CD4-positive, CD25-positive, alpha-beta regulatory T cell (primary cell): ENCODE data around the gene LIM2. TPM values are rescaled to one million over a fixed set of nuclear protein-coding genes. Genes with fewer than 3 reads are reported as not detected.
"Not testable (repeated sequence)": the region's sequence is repeated elsewhere in the genome, so short reads cannot be mapped to it uniquely, and the experiment has no call there.

Source experiments
- ATAC-seq, 2 donors: fragments of 150-1000 bp; cut with Tn5 transposase; one replicate each; pipeline ENCODE4 v1.10.0; 2021; ENCODE audit warnings: low read depth in 2 of 2, moderate number of reproducible peaks in 2 of 2, moderate library complexity in 1 of 2
- DNase-seq, 3 donors: peaks; one replicate each; pipeline versions ENCODE4 v3.0.0 to v3.0.0-alpha.2; 2012 to 2022; ENCODE audit warnings: mixed read lengths in 1 of 3
- H3K27ac ChIP-seq: one replicate; pipeline ENCODE4 v1.7.0; 2013; ENCODE audit warnings: mild to moderate bottlenecking, low read length; ENCODE audit not compliant: insufficient read depth, poor library complexity, severe bottlenecking
- H3K27me3 ChIP-seq: one replicate; pipeline ENCODE4 v1.7.0; 2013; ENCODE audit warnings: low read length; ENCODE audit not compliant: control insufficient read depth, insufficient read depth
- H3K36me3 ChIP-seq: one replicate; pipeline ENCODE4 v1.7.0; 2013; ENCODE audit warnings: mild to moderate bottlenecking, low read length, moderate library complexity; ENCODE audit not compliant: control insufficient read depth, insufficient read depth
- H3K4me1 ChIP-seq: 2 replicates; pipeline ENCODE4 v1.7.0; 2013; ENCODE audit warnings: mild to moderate bottlenecking, low read length; ENCODE audit not compliant: insufficient read depth, control insufficient read depth, poor library complexity, severe bottlenecking
- H3K4me3 ChIP-seq: one replicate; pipeline ENCODE4 v1.7.0; 2013; ENCODE audit warnings: low read depth, mild to moderate bottlenecking, low read length, moderate library complexity
- H3K9me3 ChIP-seq, 2 experiments: 1 replicate in 1 of 2; 2 replicates in 1 of 2; pipeline ENCODE4 v1.7.0; 2013; ENCODE audit warnings: low read length in 2 of 2, mild to moderate bottlenecking in 1 of 2, moderate library complexity in 1 of 2; ENCODE audit not compliant: control insufficient read depth in 2 of 2
- H3K27ac Mint-ChIP-seq, 3 donors: one replicate each; pipeline ENCODE4 v1.8.0; 2020 to 2022; ENCODE audit warnings: mild to moderate bottlenecking in 3 of 3, mixed read lengths in 3 of 3, moderate library complexity in 2 of 3
- H3K27me3 Mint-ChIP-seq: one replicate; pipeline ENCODE4 v1.8.0; 2022; ENCODE audit warnings: mild to moderate bottlenecking, mixed read lengths
- H3K36me3 Mint-ChIP-seq: one replicate; pipeline ENCODE4 v1.8.0; 2020; ENCODE audit warnings: mixed read lengths
- H3K4me1 Mint-ChIP-seq, 4 donors: one replicate each; pipeline ENCODE4 v1.8.0; 2020 to 2022; ENCODE audit warnings: mixed read lengths in 4 of 4, mild to moderate bottlenecking in 1 of 4
- H3K4me3 Mint-ChIP-seq, 4 donors: one replicate each; pipeline ENCODE4 v1.8.0; 2020 to 2022; ENCODE audit warnings: mild to moderate bottlenecking in 4 of 4, mixed read lengths in 4 of 4, moderate library complexity in 3 of 4
- H3K9me3 Mint-ChIP-seq, 7 donors: one replicate each; pipeline ENCODE4 v1.8.0; 2020 to 2022; ENCODE audit warnings: mixed read lengths in 7 of 7, mild to moderate bottlenecking in 3 of 7, moderate library complexity in 2 of 7
- polyA plus RNA-seq, 4 donors: library from polyadenylated mRNA; unstranded; fragments of 300-500 nt; fragmentation: Illumina TruSeq; gene quantifications; one replicate each; pipeline ENCODE4 v1.2.3, GENCODE V29; 2021
- total RNA-seq: library from RNA; stranded (reverse); gene quantifications from one replicate; pipeline ENCODE4 v1.2.3, GENCODE V29; 2022

Gene LIM2
- total and polyA plus RNA-seq, 5 donors from 2014 or later: not detected

GRCh38 chr19:51410950-51411748 is 23.4 kb upstream of the LIM2 start:
- Histone ChIP-seq H3K4me3 (no peak overlapping the region), H3K27ac (no peak overlapping the region), H3K9me3 (no peaks in the 10 kb centered on the region), H3K4me1 (no peaks in the 10 kb centered on the region), H3K36me3 (no peaks in the 10 kb centered on the region), H3K27me3 (no peaks in the 10 kb centered on the region)
- no peak for ATAC-seq
- no peak for DNase-seq
- no peak overlapping the region for H3K4me3 Mint-ChIP-seq
- H3K9me3 Mint-ChIP-seq: peaks cover 0 to 1% (median 0%) of the 10 kb centered on the region in 7 donors
- peaks cover 11% of the 10 kb centered on the region for H3K27me3 Mint-ChIP-seq
- H3K4me1 Mint-ChIP-seq: peaks cover 0 to 2% (median 0%) of the 10 kb centered on the region in 4 donors
- no peaks in the 10 kb centered on the region for H3K36me3 Mint-ChIP-seq
- H3K27ac Mint-ChIP-seq: no peak overlapping the region

- ATAC-seq (peak; percentile 43 to 52), DNase-seq (peak in 1 of 3 donors; percentile 54)
- Histone ChIP-seq H3K9me3 (peaks cover 0 to 5% of the 10 kb centered on the region in 2 experiments), H3K27ac (no peak overlapping the region), H3K36me3 (no peaks in the 10 kb centered on the region), H3K4me3 (no peak overlapping the region), H3K4me1 (no peaks in the 10 kb centered on the region), H3K27me3 (no peaks in the 10 kb centered on the region)
- Mint-ChIP-seq H3K4me3 (no peak overlapping the region), H3K36me3 (no peaks in the 10 kb centered on the region), H3K4me1 (peaks cover 0 to 2% (median 0%) of the 10 kb centered on the region in 4 donors), H3K27ac (no peak overlapping the region), H3K27me3 (peaks cover 5% of the 10 kb centered on the region), H3K9me3 (peaks cover 0 to 12% (median 0%) of the 10 kb centered on the region in 7 donors)
These were observed 19.8 kb upstream of the LIM2 start for GRCh38 chr19:51407511-51408131.

- H3K27me3 Mint-ChIP-seq: no peaks in the 10 kb centered on the region
- H3K27me3 ChIP-seq: no peaks in the 10 kb centered on the region
- H3K9me3 ChIP-seq: peaks cover 7 to 15% of the 10 kb centered on the region in 2 experiments
- H3K4me3 Mint-ChIP-seq: no peak overlapping the region
- no peaks in the 10 kb centered on the region for H3K36me3 Mint-ChIP-seq
- ATAC-seq: no peak
- peaks cover 0 to 21% (median 7%) of the 10 kb centered on the region in 7 donors for H3K9me3 Mint-ChIP-seq
- H3K4me1 ChIP-seq: no peaks in the 10 kb centered on the region
- no peak overlapping the region for H3K27ac ChIP-seq
- peaks cover 0 to 10% (median 4%) of the 10 kb centered on the region in 4 donors for H3K4me1 Mint-ChIP-seq
- DNase-seq: no peak
- no peak overlapping the region for H3K27ac Mint-ChIP-seq
- no peaks in the 10 kb centered on the region for H3K36me3 ChIP-seq
- H3K4me3 ChIP-seq: no peak overlapping the region
These were observed 14.3 kb upstream of the LIM2 start for GRCh38 chr19:51402117-51402516.

GRCh38 chr19:51399936-51400335 is 12.2 kb upstream of the LIM2 start:
- H3K27me3 Mint-ChIP-seq, H3K4me1 ChIP-seq, H3K27me3 ChIP-seq, ATAC-seq, H3K27ac Mint-ChIP-seq, H3K36me3 ChIP-seq, H3K27ac ChIP-seq, DNase-seq, H3K36me3 Mint-ChIP-seq, H3K4me3 Mint-ChIP-seq, H3K4me3 ChIP-seq: not testable (repeated sequence)
- Mint-ChIP-seq H3K9me3 (peaks cover 0 to 21% (median 7%) of the 10 kb centered on the region in 7 donors), H3K4me1 (peaks cover under 1 to 13% (median 4%) of the 10 kb centered on the region in 4 donors)
- peaks cover 7 to 15% of the 10 kb centered on the region in 2 experiments for H3K9me3 ChIP-seq

GRCh38 chr19:51399231-51399630 is 11.5 kb upstream of the LIM2 start:
- H3K9me3 ChIP-seq: peaks cover 7 to 15% of the 10 kb centered on the region in 2 experiments
- no peaks in the 10 kb centered on the region for H3K27me3 ChIP-seq
- Mint-ChIP-seq H3K27ac (no peak overlapping the region), H3K27me3 (no peaks in the 10 kb centered on the region), H3K4me3 (no peak overlapping the region), H3K9me3 (peaks cover 0 to 21% (median 7%) of the 10 kb centered on the region in 7 donors), H3K4me1 (peaks cover 6 to 20% (median 7%) of the 10 kb centered on the region in 4 donors), H3K36me3 (no peaks in the 10 kb centered on the region)
- no peaks in the 10 kb centered on the region for H3K36me3 ChIP-seq
- no peak for DNase-seq
- ATAC-seq: no peak
- H3K27ac ChIP-seq: no peak overlapping the region
- peaks cover 7% of the 10 kb centered on the region for H3K4me1 ChIP-seq
- no peak overlapping the region for H3K4me3 ChIP-seq

GRCh38 chr19:51398096-51398704 is 10.4 kb upstream of the LIM2 start:
- H3K4me3 ChIP-seq: no peak overlapping the region
- Mint-ChIP-seq H3K27ac (no peak overlapping the region), H3K9me3 (peaks cover 0 to 14% (median 7%) of the 10 kb centered on the region in 7 donors), H3K4me3 (peak overlapping the region in 1 of 4 donors; percentile 71), H3K36me3 (no peaks in the 10 kb centered on the region), H3K27me3 (no peaks in the 10 kb centered on the region), H3K4me1 (peaks cover 9 to 25% (median 12%) of the 10 kb centered on the region in 4 donors)
- peaks cover 7% of the 10 kb centered on the region for H3K4me1 ChIP-seq
- ATAC-seq (no peak), DNase-seq (peak in 2 of 3 donors; percentile 28 to 32)
- H3K9me3 ChIP-seq: peaks cover 7 to 15% of the 10 kb centered on the region in 2 experiments
- H3K27ac ChIP-seq: no peak overlapping the region
- H3K27me3 ChIP-seq: no peaks in the 10 kb centered on the region
- no peaks in the 10 kb centered on the region for H3K36me3 ChIP-seq

GRCh38 chr19:51397453-51397852 is 9.7 kb upstream of the LIM2 start:
- not testable (repeated sequence) for H3K27ac ChIP-seq, H3K9me3 ChIP-seq, ATAC-seq, H3K36me3 Mint-ChIP-seq, H3K4me1 ChIP-seq, H3K27me3 Mint-ChIP-seq, H3K27me3 ChIP-seq, H3K9me3 Mint-ChIP-seq, H3K4me3 ChIP-seq, H3K36me3 ChIP-seq, DNase-seq
- Mint-ChIP-seq H3K27ac (peak overlapping the region in 1 of 3 donors; percentile 38), H3K4me1 (peaks cover 10 to 25% (median 13%) of the 10 kb centered on the region in 4 donors), H3K4me3 (peak overlapping the region in 1 of 4 donors; percentile 54)
